BLaER1 (cell line): ENCODE data around the gene S100Z.
"Not testable (repeated sequence)": the region's sequence is repeated elsewhere in the genome, so short reads cannot be mapped to it uniquely, and the experiment has no call there.

ENCODE experiments used
- H3K27ac ChIP-seq: shearing (Covaris generic); formaldehyde crosslinking; 2 replicates; pipeline ENCODE4 v1.8.1; 2022
- H3K27me3 ChIP-seq: shearing (Covaris generic); formaldehyde crosslinking; 2 replicates; pipeline ENCODE4 v1.8.1; 2022
- H3K36me3 ChIP-seq: shearing (Covaris generic); formaldehyde crosslinking; 2 replicates; pipeline ENCODE4 v1.8.1; 2022
- H3K4me1 ChIP-seq: shearing (Covaris generic); formaldehyde crosslinking; 2 replicates; pipeline ENCODE4 v1.8.1; 2022
- H3K4me2 ChIP-seq: shearing (Covaris generic); formaldehyde crosslinking; 2 replicates; pipeline ENCODE4 v1.8.1; 2022
- H3K4me3 ChIP-seq: shearing (Covaris generic); formaldehyde crosslinking; 2 replicates; pipeline ENCODE4 v1.8.1; 2022
- H3K9ac ChIP-seq: shearing (Covaris generic); formaldehyde crosslinking; 2 replicates; pipeline ENCODE4 v1.8.1; 2022
- H3K9me3 ChIP-seq: shearing (Covaris generic); formaldehyde crosslinking; 2 replicates; pipeline ENCODE4 v1.8.1; 2022
- H4K20me1 ChIP-seq: shearing (Covaris generic); formaldehyde crosslinking; 2 replicates; pipeline ENCODE4 v1.8.1; 2022
- Cebpa-rat ChIP-seq: shearing (Covaris generic); IDR thresholded peaks from 2 replicates; pipeline ENCODE4 v1.8.1; 2022

Gene S100Z

GRCh38 chr5:76926329-76927105 is 76.7 kb downstream of the S100Z start:
- Histone ChIP-seq H3K27me3 (no peaks in the 10 kb centered on the region), H3K9me3 (no peaks in the 10 kb centered on the region), H3K9ac (no peak overlapping the region), H3K27ac (no peak overlapping the region), H3K4me3 (no peak overlapping the region), H3K4me2 (no peak overlapping the region), H4K20me1 (no peaks in the 10 kb centered on the region), H3K36me3 (no peaks in the 10 kb centered on the region), H3K4me1 (no peaks in the 10 kb centered on the region)
- no peak for TF ChIP-seq Cebpa-rat

GRCh38 chr5:76927961-76928360 is 78.1 kb downstream of the S100Z start:
- Histone ChIP-seq H3K36me3 (no peaks in the 10 kb centered on the region), H3K9me3 (no peaks in the 10 kb centered on the region), H3K27me3 (no peaks in the 10 kb centered on the region), H4K20me1 (no peaks in the 10 kb centered on the region), H3K9ac (no peak overlapping the region), H3K4me3 (no peak overlapping the region), H3K27ac (no peak overlapping the region), H3K4me2 (no peak overlapping the region), H3K4me1 (no peaks in the 10 kb centered on the region)
- TF ChIP-seq Cebpa-rat: no peak

- no peaks in the 10 kb centered on the region for H4K20me1 ChIP-seq
- H3K4me2 ChIP-seq: no peak overlapping the region
- no peaks in the 10 kb centered on the region for H3K27me3 ChIP-seq
- H3K36me3 ChIP-seq: no peaks in the 10 kb centered on the region
- no peak overlapping the region for H3K27ac ChIP-seq
- H3K4me1 ChIP-seq: no peaks in the 10 kb centered on the region
- no peak overlapping the region for H3K4me3 ChIP-seq
- no peak for TF ChIP-seq Cebpa-rat
- no peak overlapping the region for H3K9ac ChIP-seq
- no peaks in the 10 kb centered on the region for H3K9me3 ChIP-seq
These were observed 80.3 kb downstream of the S100Z start for GRCh38 chr5:76930083-76930482.

- Histone ChIP-seq H3K4me1 (no peaks in the 10 kb centered on the region), H3K27ac (no peak overlapping the region), H3K36me3 (no peaks in the 10 kb centered on the region), H3K4me2 (no peak overlapping the region), H3K9me3 (no peaks in the 10 kb centered on the region), H3K4me3 (no peak overlapping the region), H3K27me3 (no peaks in the 10 kb centered on the region), H3K9ac (no peak overlapping the region), H4K20me1 (no peaks in the 10 kb centered on the region)
- TF ChIP-seq Cebpa-rat: no peak
These were observed 88.4 kb downstream of the S100Z start for GRCh38 chr5:76938177-76938576.

- Histone ChIP-seq H3K36me3 (no peaks in the 10 kb centered on the region), H3K4me3 (no peak overlapping the region), H3K9me3 (no peaks in the 10 kb centered on the region)
These were observed 91.2 kb downstream of the S100Z start for GRCh38 chr5:76941000-76941399.

GRCh38 chr5:76941442-76941841 is 91.6 kb downstream of the S100Z start:
- H3K9me3 ChIP-seq: no peaks in the 10 kb centered on the region
- H3K27me3 ChIP-seq: no peaks in the 10 kb centered on the region
- H3K27ac ChIP-seq: no peak overlapping the region
- H3K36me3 ChIP-seq: no peaks in the 10 kb centered on the region
- TF ChIP-seq Cebpa-rat: no peak
- no peak overlapping the region for H3K4me2 ChIP-seq
- no peaks in the 10 kb centered on the region for H3K4me1 ChIP-seq
- no peak overlapping the region for H3K9ac ChIP-seq
- H4K20me1 ChIP-seq: no peaks in the 10 kb centered on the region
- H3K4me3 ChIP-seq: no peak overlapping the region

More at GRCh38 chr5:76941000-76941399, 91.2 kb downstream of the S100Z start:
- Histone ChIP-seq H3K27me3 (no peaks in the 10 kb centered on the region), H3K9ac (no peak overlapping the region), H4K20me1 (no peaks in the 10 kb centered on the region), H3K4me1 (no peaks in the 10 kb centered on the region), H3K27ac (no peak overlapping the region), H3K4me2 (no peak overlapping the region)
- no peak for TF ChIP-seq Cebpa-rat

GRCh38 chr5:76942581-76942980 is 92.8 kb downstream of the S100Z start:
- no peaks in the 10 kb centered on the region for H3K9me3 ChIP-seq
- H3K36me3 ChIP-seq: no peaks in the 10 kb centered on the region
- no peak overlapping the region for H3K27ac ChIP-seq
- no peak overlapping the region for H3K4me2 ChIP-seq
- no peaks in the 10 kb centered on the region for H3K4me1 ChIP-seq
- H3K27me3 ChIP-seq: no peaks in the 10 kb centered on the region
- H3K4me3 ChIP-seq: no peak overlapping the region
- no peaks in the 10 kb centered on the region for H4K20me1 ChIP-seq
- no peak overlapping the region for H3K9ac ChIP-seq
- TF ChIP-seq Cebpa-rat: no peak

GRCh38 chr5:76943006-76943405 is 93.2 kb downstream of the S100Z start:
- Histone ChIP-seq H3K27me3 (no peaks in the 10 kb centered on the region), H3K4me3 (no peak overlapping the region), H3K27ac (no peak overlapping the region), H3K4me2 (no peak overlapping the region), H4K20me1 (no peaks in the 10 kb centered on the region), H3K9ac (no peak overlapping the region), H3K9me3 (no peaks in the 10 kb centered on the region), H3K36me3 (no peaks in the 10 kb centered on the region), H3K4me1 (no peaks in the 10 kb centered on the region)
- no peak for TF ChIP-seq Cebpa-rat

GRCh38 chr5:76944638-76945037 is 94.8 kb downstream of the S100Z start:
- TF ChIP-seq Cebpa-rat: no peak
- Histone ChIP-seq H3K36me3 (no peaks in the 10 kb centered on the region), H3K4me3 (no peak overlapping the region), H3K27me3 (no peaks in the 10 kb centered on the region), H4K20me1 (no peaks in the 10 kb centered on the region), H3K4me2 (no peak overlapping the region), H3K27ac (no peak overlapping the region), H3K4me1 (no peaks in the 10 kb centered on the region), H3K9me3 (no peaks in the 10 kb centered on the region), H3K9ac (no peak overlapping the region)

GRCh38 chr5:76945238-76945637 is 95.4 kb downstream of the S100Z start:
- H3K4me2 ChIP-seq, H3K9me3 ChIP-seq, H3K9ac ChIP-seq, H3K4me3 ChIP-seq, H3K4me1 ChIP-seq, H3K36me3 ChIP-seq, H4K20me1 ChIP-seq, H3K27ac ChIP-seq, H3K27me3 ChIP-seq: not testable (repeated sequence)

- H3K4me3 ChIP-seq: no peak overlapping the region
- H3K4me2 ChIP-seq: no peak overlapping the region
- TF ChIP-seq Cebpa-rat: no peak
- H3K9ac ChIP-seq: no peak overlapping the region
- no peak overlapping the region for H3K27ac ChIP-seq
- no peaks in the 10 kb centered on the region for H3K36me3 ChIP-seq
- no peaks in the 10 kb centered on the region for H4K20me1 ChIP-seq
- H3K4me1 ChIP-seq: no peaks in the 10 kb centered on the region
- H3K27me3 ChIP-seq: no peaks in the 10 kb centered on the region
- H3K9me3 ChIP-seq: no peaks in the 10 kb centered on the region
These were observed 96.3 kb downstream of the S100Z start for GRCh38 chr5:76946090-76946489.
